ENCODE results near the gene DNAH17.
A peak's percentile ranks its signal among the peaks of the same experiment; 100 is the strongest.

Gene DNAH17

DNA sequence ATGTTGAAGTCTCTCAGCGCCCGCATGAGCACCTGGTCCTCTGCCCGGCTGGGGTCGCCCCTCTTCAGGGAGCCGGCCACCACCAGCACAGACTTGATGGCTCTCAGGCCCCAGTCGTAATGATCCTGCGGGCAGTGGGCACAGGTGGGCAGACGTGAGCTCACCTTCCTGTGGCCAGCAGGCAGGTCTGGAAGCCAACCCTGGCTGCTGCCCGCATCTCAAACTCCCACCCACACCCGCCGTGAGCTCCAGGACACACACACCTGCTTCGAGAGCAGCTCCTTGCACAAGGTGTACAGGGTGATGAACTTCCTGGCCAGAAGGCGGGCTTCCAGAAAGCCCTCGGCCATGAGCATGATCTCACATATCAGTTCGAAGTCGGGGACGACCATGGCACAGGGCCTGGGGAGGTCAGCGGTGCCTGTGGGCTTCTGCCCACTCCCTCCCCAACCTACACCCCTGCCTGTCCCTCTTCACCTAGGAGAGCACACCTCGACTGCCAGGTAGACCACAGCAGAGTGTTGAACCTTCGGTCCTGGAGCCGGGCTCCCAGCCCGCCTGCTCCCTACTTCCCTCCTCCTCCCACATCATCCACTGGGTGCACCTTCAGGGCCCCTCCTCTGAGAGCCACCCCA, 82.4 kb downstream of the DNAH17 start:
- DNase-seq = no peak

- DNase-seq = no peak
Measured at GRCh38 chr17:78493853-78494695, 83.1 kb downstream of the DNAH17 start.

- DNase-seq = no peak
Measured at GRCh38 chr17:78493450-78493849, 83.7 kb downstream of the DNAH17 start.

- no peak for DNase-seq
Measured at GRCh38 chr17:78492116-78492799, 84.9 kb downstream of the DNAH17 start.

GRCh38 chr17:78491236-78492115, 85.7 kb downstream of the DNAH17 start:
- DNase-seq = no peak

- DNase-seq = no peak
Measured at GRCh38 chr17:78490673-78491072, 86.5 kb downstream of the DNAH17 start.

DNA sequence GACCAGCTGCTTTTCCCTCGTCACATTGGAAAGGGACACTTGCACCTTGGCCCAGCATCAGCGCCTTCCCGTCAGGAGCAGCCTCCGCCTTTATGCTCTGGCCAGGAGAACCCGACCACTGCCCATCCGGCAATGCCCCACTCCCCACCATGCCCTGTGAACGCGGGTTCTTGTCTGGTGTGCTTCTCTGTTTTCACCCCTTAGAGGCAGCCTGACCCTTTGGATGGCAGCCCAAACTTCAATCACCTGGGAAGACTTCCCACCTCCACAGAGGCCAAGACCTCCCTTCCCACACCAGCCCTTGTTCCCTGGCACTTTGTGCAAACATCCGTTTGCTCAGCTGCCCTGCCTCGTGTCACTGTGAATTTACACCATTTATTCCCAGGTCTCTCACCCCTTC, 87.0 kb downstream of the DNAH17 start:
- DNase-seq = no peak

GRCh38 chr17:78488867-78489634, 88.1 kb downstream of the DNAH17 start:
- no peak for DNase-seq

DNA sequence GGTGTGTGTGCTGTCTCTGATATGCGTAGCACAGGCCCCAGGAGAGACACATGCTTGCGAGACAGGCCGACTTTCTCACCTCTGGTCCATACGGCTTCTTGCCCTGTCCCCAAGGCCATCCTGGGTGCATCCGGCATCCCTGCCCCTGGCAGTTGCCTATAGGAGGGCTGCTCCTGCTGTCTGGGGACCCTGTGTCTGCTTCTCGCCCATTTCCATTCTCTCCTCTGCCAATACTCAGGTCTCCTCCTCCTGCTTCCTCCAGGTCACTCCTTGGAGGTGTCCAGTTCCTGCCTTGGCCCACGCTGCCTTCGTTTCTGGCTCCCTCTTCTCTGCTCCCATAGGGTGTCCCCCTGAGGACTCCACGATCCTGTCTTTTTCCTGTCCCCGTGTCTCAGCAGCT, 89.0 kb downstream of the DNAH17 start:
- no peak for DNase-seq

GRCh38 chr17:78486946-78487680, 90.1 kb downstream of the DNAH17 start:
- no peak for DNase-seq

DNA sequence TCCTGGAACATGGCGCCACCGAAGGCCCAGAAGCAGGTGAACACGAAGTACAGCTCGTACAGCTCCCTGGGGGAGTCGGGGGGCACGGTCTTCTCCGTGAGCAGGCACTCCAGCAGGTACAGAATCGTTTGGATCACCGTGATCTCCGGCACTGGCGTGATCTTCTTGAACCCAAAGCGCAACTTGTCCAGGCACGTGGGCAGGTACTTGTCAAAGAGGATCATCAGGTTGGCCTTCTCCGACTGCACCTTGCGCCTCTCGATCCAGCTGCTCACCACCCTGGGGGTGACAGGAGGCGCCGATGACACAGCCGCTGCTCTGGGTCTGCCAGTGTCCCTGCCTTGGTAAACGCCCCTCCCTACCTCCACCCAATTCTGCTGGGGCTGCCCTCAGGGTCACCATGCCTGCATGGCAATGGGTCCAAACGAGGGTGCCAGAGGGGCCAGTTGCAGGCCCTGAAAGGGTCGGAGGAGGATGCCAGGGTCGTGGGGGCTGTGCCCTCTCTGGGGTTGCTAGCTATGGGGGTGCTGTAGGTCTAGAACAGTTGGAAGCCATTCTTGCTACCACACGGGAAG, 90.9 kb downstream of the DNAH17 start:
- DNase-seq = no peak

- no peak for DNase-seq
Measured at GRCh38 chr17:78485290-78486168, 91.7 kb downstream of the DNAH17 start.

DNA sequence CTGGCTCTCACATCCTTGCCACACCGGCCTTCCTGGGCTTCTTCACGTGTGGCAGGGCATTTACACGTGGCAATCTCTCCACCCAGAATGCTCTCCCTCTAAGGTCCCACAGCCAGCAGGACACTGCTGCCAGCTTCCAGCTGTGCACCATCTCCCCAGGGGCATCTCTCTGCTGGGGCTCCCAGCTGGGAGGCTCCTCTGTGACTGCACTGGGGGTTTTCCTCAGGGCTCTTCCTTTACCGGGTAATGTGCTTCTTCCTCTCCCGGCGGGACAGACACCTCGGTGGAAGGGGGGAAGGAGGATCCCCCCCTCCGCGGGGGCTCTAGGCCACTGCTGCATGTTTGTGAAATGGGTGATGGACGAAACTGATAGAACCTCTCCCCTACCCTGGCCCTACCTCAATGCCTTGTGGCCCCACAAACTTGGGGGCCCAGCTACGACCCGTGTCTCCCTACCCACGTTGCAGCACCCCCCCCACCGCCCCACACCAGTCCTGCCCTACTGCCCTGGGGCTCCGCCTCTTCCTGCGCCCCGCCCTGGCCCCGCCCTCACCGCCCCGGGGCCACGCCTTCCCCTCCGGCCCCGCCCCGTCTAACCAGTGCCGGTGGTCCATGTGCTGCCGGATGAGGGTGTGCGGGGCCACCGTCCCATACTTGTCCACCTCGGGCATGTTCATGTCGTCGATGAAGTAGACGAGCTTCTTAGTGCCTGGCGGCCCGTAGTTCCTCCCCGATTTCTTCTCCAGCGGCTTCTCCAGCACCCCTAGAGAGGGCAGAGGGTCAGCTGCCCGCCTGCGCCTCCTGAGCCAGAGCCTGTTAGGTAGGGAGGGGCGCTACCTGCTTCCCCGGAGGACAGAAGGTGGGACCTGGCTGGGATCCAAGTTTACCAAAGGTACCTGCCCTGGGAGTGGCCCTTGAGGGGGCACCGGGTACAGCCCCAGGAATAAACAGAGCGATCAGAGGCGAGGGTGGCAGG, 92.6 kb downstream of the DNAH17 start:
- peak; percentile 80 for DNase-seq

DNA sequence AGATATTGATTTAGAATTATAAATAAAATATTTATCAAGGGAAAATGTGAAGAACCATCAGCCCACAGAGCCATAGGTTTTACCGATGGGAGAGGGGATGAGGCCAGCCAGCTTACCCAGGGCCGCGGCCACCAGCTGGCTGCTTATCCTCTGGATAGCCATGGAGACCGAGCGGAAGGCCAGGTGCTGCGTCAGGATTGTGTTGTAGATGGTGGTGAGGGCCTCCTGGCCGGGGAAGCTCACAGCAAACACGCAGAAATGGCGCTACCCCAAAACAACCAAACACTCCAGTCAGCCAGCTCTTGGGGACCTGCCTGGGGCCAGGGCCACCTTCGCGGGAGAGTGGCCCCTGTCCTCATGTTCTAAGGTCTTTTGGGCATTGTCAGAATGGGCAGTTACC, 97.8 kb downstream of the DNAH17 start:
- no peak for DNase-seq

GRCh38 chr17:78478757-78479297, 98.4 kb downstream of the DNAH17 start:
- no peak for DNase-seq

GRCh38 chr17:78477913-78478756, 99.1 kb downstream of the DNAH17 start:
- DNase-seq = no peak

DNA sequence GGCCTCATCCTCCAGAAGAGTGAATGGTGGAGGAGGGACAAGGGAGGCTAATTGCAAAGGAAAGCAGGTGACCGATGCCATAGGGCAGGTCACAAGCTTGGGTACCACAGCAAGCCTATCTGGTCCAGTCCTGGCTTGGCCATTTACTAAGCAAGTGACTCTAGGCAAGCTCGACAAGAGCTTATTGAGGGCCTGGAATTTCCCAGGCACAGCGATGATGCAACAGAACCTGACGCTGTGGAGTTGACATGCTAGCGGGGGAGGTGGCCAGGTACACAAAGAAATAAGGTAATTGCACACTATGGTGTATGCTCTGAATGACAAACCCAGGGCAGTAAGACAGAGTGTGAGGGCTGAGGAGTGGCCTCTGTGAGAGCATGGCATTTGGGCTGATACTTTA, 100.2 kb downstream of the DNAH17 start:
- no peak for DNase-seq

Measured in activated T-cell treated with anti-CD3 and anti-CD28 coated beads, Interleukin-2, amount 50 U/mL, for 1 hour (primary cell).